Astrocyte (in vitro differentiated cells and primary cell): ENCODE results near the gene ZNF597.

Experiments
- EZH2 ChIP-seq: IDR thresholded peaks from 2 replicates; pipeline ENCODE4 v1.6.1; 2012; ENCODE audit warnings: mild to moderate bottlenecking, low read length, inconsistent platforms; ENCODE audit not compliant: insufficient read depth
- TF ChIP-seq, protein P1 (sequence below): IDR thresholded peaks from 2 replicates; pipeline ENCODE4 v1.5.1; 2011; ENCODE audit warnings: low read depth, mild to moderate bottlenecking, inconsistent platforms, low read length, moderate library complexity; ENCODE audit not compliant: insufficient read depth

DNA sequence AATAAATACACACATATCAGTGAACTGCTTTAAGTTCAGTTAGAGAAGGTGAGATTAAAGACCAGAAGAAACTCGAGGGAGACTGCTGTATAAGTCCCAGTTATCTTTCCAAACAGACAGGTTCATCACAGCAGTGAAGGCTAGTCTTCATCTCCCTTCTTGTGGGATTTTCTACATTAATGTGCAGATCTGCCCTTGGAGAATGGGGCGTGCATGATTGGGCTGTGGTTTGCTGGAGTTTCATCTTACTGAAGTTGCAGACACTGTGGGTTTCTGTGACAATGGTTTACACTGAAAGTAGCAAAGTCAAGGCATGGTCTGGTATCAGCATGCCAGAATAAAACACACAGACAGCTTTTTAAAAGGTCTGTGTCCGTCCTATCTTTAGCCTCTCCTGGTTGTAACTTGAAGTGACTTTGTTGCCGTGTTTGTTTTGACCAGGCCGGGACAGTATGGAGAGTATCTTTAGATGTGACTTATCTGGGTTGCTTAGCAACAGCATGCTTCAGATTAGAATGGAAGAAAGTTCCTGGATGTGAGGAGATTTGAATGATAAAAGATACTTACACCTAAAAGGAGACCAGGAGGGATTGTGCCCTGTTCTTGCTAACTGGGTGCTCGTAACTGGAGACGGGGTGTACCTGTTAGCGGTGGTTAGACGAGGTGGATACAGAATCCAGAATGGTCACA is 16.2 kb upstream of the ZNF597 start:
- TF ChIP-seq, protein P1, sequence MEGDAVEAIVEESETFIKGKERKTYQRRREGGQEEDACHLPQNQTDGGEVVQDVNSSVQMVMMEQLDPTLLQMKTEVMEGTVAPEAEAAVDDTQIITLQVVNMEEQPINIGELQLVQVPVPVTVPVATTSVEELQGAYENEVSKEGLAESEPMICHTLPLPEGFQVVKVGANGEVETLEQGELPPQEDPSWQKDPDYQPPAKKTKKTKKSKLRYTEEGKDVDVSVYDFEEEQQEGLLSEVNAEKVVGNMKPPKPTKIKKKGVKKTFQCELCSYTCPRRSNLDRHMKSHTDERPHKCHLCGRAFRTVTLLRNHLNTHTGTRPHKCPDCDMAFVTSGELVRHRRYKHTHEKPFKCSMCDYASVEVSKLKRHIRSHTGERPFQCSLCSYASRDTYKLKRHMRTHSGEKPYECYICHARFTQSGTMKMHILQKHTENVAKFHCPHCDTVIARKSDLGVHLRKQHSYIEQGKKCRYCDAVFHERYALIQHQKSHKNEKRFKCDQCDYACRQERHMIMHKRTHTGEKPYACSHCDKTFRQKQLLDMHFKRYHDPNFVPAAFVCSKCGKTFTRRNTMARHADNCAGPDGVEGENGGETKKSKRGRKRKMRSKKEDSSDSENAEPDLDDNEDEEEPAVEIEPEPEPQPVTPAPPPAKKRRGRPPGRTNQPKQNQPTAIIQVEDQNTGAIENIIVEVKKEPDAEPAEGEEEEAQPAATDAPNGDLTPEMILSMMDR, result no peak
- no peak for TF ChIP-seq EZH2
